Pons (tissue), 1 donor: ENCODE measurements around the gene CHST2.

Source experiments
- DNase-seq: peaks from one replicate; pipeline ENCODE4 v3.0.0-alpha.2; 2016; ENCODE audit warnings: low spot score

Gene CHST2

DNA sequence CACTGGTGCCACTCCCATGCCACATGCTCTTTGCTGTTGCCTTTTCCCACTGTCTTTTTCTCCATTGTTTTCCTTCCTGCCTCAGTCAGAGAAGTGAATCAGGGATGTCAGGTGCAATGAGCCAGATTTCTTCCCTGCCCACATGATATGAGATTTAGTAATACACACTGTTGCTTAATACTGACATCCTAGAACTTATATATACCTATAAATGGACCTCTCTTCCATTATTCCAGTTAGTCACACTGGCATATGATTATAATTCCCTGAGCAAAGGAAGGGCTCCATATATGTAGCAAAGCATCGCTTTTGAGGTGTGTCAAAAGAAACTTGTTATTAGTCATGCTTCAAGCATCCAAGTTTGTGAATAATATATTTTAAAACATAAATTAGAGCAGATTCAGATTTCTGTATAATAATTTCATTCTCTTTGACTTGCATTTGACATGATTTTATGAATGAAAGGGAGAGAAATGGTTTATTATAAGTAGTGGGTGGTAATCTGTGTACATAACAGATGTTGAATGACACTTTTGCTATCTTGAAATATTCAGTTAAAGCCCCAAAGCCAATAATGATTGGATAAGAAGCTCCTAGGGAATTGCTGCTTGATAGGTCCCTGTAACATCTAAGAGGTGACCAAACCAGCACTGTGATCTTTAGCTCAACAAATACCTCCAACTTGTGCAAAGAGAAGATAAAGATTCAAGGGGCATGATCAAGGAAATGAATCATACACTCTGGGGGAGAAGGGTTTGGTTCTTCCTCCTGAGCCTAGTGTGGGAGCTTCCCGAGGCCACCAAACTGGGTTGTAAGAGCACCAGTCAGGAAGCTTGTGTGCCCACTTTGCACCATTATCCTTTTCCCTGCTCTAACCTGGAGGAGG, 48.6 kb downstream of the CHST2 start:
- DNase-seq: no peak

DNA sequence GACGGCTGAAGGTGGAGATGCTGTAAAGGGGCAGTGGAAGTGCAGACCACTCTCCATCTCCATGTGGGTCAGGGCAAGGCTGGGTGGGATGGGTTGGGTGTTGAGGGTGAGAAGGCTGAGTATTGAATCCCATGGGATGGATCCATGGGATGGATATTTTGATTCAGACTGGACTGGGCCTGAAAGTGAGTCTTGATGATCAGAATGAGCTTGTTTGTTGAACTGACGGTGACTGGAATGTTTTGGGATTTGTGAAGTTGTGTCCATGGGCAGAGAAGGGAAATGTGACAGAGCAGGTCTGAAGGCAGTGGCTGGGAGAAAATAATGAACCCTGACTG, 49.3 kb downstream of the CHST2 start:
- DNase-seq: no peak

GRCh38 chr3:143170074-143170473, 50.5 kb downstream of the CHST2 start:
- no peak for DNase-seq

GRCh38 chr3:143170676-143171075, 51.1 kb downstream of the CHST2 start:
- no peak for DNase-seq

DNA sequence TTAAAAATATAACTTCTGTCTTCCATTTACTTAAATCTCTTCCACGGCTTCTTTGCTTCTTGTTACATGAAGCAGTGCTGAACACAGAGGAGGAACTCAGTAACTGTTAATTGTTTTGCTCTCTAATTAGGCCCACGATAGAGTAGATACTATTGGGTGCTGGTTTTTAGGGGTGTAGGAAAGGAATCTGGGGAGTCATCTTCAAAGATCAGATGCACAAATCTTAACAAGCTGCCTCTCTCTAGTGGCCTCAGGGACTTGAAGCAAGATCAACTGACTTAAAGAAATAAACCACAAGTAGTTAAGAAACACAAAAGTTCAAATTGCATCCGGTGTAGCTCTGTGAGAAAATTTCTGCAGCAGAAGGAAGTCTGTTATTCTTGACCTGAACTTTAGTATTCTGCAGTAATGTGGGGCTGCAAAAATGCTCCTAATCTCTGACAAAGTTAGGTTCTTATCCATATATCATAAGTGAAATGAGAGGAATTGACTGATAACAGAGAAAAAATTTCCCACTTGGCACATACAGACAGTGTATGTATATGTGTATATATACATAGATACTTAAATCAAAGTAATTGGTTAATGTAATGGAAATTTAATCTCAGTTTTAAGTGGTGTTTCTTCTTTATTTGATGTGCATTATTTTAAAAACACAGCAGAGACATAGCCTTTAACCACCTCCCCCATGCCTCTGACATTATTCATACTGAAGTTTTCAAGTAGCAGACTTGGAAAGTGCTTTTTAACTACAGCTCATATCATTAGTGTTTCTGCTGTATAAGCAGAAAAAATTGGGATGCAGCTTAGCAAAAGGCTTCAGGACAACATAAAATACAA, 51.8 kb downstream of the CHST2 start:
- no peak for DNase-seq

- DNase-seq: no peak
These were observed 52.7 kb downstream of the CHST2 start for GRCh38 chr3:143172062-143172794.

DNA sequence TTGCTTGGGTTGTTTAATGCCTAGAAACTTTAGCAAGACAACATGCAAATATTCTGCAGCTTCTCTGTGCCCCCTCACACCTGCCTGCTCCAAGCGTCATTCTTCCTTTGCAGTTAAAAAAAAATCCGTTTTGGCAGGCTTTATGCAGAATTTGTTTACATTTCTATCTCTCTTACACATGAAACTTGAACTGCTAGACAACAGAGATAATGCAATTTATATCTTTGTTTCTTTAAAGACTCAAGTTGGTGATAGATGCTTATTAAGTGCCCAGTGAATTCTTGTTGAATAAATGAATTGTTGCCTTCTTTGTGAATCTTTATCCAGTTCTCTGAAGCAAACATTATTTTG, 53.2 kb downstream of the CHST2 start:
- no peak for DNase-seq

DNA sequence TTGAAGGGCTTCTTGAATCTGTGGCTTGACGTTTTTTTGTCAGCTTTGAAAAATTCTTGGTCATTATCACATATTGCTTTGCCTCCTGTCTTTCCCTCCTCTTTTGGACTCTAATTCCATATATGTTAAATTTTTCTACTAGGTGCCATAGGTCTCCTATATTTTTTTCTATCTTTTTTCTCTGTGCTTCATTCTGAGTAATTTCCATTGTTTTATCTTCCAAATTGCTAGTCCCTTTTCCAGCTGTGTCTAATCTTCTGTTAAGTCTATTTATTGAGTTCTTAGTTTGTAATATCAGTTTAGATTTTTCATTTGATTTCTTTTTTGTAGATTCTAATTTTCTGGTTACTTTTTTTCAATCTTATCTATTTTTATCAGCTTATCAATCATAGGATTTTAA, 53.7 kb downstream of the CHST2 start:
- DNase-seq: no peak
